ENCODE measurements around the gene FBN1.

Gene FBN1

GRCh38 chr15:48563934-48564333 lies 81.6 kb downstream of the FBN1 start:
- Histone ChIP-seq H3K27me3 (ENCODE audit: low read depth, low read length) (no peaks in the 10 kb centered on the region), H3K27ac (ENCODE audit: low read length) (no peak overlapping the region), H3K4me3 (ENCODE audit: low read length) (no peak overlapping the region), H3K4me1 (ENCODE audit: low read length) (no peaks in the 10 kb centered on the region), H4K20me1 (ENCODE audit: insufficient read depth, low read length) (no peaks in the 10 kb centered on the region), H3K9ac (ENCODE audit: low read length) (no peak overlapping the region), H3K9me3 (ENCODE audit: insufficient read depth, low read length) (no peaks in the 10 kb centered on the region), H3K4me2 (ENCODE audit: low read length) (no peak overlapping the region), H3K36me3 (replicated peaks; ENCODE audit: low read depth, low read length) (no peaks in the 10 kb centered on the region), H3K79me2 (ENCODE audit: low read length) (no peaks in the 10 kb centered on the region), H2AFZ (ENCODE audit: low read depth, low read length) (no peak overlapping the region)
- TF ChIP-seq, protein P1, sequence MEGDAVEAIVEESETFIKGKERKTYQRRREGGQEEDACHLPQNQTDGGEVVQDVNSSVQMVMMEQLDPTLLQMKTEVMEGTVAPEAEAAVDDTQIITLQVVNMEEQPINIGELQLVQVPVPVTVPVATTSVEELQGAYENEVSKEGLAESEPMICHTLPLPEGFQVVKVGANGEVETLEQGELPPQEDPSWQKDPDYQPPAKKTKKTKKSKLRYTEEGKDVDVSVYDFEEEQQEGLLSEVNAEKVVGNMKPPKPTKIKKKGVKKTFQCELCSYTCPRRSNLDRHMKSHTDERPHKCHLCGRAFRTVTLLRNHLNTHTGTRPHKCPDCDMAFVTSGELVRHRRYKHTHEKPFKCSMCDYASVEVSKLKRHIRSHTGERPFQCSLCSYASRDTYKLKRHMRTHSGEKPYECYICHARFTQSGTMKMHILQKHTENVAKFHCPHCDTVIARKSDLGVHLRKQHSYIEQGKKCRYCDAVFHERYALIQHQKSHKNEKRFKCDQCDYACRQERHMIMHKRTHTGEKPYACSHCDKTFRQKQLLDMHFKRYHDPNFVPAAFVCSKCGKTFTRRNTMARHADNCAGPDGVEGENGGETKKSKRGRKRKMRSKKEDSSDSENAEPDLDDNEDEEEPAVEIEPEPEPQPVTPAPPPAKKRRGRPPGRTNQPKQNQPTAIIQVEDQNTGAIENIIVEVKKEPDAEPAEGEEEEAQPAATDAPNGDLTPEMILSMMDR (IDR thresholded peaks at IDR 0.05; ENCODE audit: low read depth, low read length): no peak
- TF ChIP-seq EZH2phosphoT487 (IDR thresholded peaks at IDR 0.05; ENCODE audit: low read depth): no peak

DNA sequence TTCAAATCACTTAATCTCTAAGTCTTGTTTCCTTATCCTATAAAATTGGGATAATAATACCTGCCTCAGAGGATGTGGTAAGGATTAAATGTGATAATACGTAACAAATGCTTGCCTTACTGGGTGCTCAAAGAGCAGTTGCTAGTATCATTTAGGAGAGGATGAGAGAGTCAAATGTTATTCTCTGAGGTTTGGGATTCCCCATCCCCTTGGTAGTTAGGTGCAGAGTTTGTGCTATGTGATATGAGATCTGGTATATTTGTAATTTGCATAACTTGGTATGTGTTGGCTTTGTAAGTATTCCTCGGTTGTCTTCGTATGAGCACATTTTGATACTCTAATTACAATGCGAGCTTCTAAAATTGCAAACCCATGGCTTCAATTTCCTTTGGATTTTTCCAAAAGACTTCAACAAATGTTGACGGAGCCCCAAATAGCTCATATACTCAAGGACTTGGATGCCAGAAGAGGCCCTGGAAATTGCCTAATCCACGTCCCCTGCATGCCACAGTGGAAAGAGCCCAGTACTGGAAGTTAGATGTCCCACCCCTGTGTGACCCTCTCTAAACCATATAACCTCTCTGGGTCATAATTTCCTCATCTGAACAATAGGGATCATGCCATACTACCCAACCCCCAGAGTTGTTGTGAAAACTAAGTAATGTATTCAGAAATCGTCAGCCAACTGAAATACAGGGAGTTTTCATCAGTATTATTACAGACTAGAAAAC lies 85.0 kb downstream of the FBN1 start:
- no peak for TF ChIP-seq EZH2phosphoT487 (IDR thresholded peaks at IDR 0.05; ENCODE audit: low read depth)
- TF ChIP-seq, protein P1 (IDR thresholded peaks at IDR 0.05; ENCODE audit: low read depth, low read length): no peak
- Histone ChIP-seq H3K27ac (ENCODE audit: low read length) (no peak overlapping the region), H3K79me2 (ENCODE audit: low read length) (no peaks in the 10 kb centered on the region), H3K27me3 (ENCODE audit: low read depth, low read length) (no peaks in the 10 kb centered on the region), H3K36me3 (replicated peaks; ENCODE audit: low read depth, low read length) (no peaks in the 10 kb centered on the region), H3K4me2 (ENCODE audit: low read length) (no peak overlapping the region), H3K4me1 (ENCODE audit: low read length) (no peaks in the 10 kb centered on the region), H4K20me1 (ENCODE audit: insufficient read depth, low read length) (no peaks in the 10 kb centered on the region), H3K9ac (ENCODE audit: low read length) (no peak overlapping the region), H3K4me3 (ENCODE audit: low read length) (no peak overlapping the region), H2AFZ (ENCODE audit: low read depth, low read length) (no peak overlapping the region), H3K9me3 (ENCODE audit: insufficient read depth, low read length) (no peaks in the 10 kb centered on the region)

DNA sequence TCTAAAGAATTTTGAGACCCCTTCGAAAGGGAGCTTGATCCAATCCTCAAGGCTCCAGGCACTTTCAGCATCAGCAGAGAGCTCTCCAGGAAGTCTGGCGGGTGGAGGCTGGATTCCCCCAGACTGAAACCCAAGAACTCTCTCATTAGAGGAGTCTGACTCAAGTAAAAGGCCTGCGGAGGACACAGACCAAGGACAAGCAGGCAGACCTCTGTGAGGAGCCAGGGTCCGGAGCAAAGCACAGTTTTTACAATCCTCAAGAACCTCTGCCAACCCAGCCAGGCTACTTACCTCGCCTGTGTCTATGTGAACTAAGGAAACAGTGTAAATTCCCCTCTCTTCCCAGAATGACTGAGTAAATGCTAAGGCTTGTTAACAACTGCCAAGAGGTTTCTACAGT lies 86.2 kb downstream of the FBN1 start:
- Histone ChIP-seq H3K27me3 (ENCODE audit: low read depth, low read length) (no peaks in the 10 kb centered on the region), H3K27ac (ENCODE audit: low read length) (no peak overlapping the region), H3K79me2 (ENCODE audit: low read length) (no peaks in the 10 kb centered on the region), H2AFZ (ENCODE audit: low read depth, low read length) (no peak overlapping the region), H3K4me2 (ENCODE audit: low read length) (no peak overlapping the region), H3K9ac (ENCODE audit: low read length) (no peak overlapping the region), H3K36me3 (replicated peaks; ENCODE audit: low read depth, low read length) (no peaks in the 10 kb centered on the region), H3K4me3 (ENCODE audit: low read length) (no peak overlapping the region), H4K20me1 (ENCODE audit: insufficient read depth, low read length) (no peaks in the 10 kb centered on the region), H3K4me1 (ENCODE audit: low read length) (no peaks in the 10 kb centered on the region), H3K9me3 (ENCODE audit: insufficient read depth, low read length) (no peaks in the 10 kb centered on the region)
- TF ChIP-seq, protein P1 (IDR thresholded peaks at IDR 0.05; ENCODE audit: low read depth, low read length): no peak
- no peak for TF ChIP-seq EZH2phosphoT487 (IDR thresholded peaks at IDR 0.05; ENCODE audit: low read depth)

- Histone ChIP-seq H3K9ac (ENCODE audit: low read length) (no peak overlapping the region), H3K9me3 (ENCODE audit: insufficient read depth, low read length) (no peaks in the 10 kb centered on the region), H3K79me2 (ENCODE audit: low read length) (no peaks in the 10 kb centered on the region), H3K4me3 (ENCODE audit: low read length) (no peak overlapping the region), H4K20me1 (ENCODE audit: insufficient read depth, low read length) (no peaks in the 10 kb centered on the region), H3K36me3 (replicated peaks; ENCODE audit: low read depth, low read length) (no peaks in the 10 kb centered on the region), H3K4me2 (ENCODE audit: low read length) (no peak overlapping the region), H3K27me3 (ENCODE audit: low read depth, low read length) (no peaks in the 10 kb centered on the region), H2AFZ (ENCODE audit: low read depth, low read length) (no peak overlapping the region), H3K4me1 (ENCODE audit: low read length) (no peaks in the 10 kb centered on the region), H3K27ac (ENCODE audit: low read length) (no peak overlapping the region)
- TF ChIP-seq, protein P1 (IDR thresholded peaks at IDR 0.05; ENCODE audit: low read depth, low read length): no peak
- no peak for TF ChIP-seq EZH2phosphoT487 (IDR thresholded peaks at IDR 0.05; ENCODE audit: low read depth)
These were observed 87.3 kb downstream of the FBN1 start for GRCh38 chr15:48558226-48558625.
